ENCODE data around the gene SOX6. TPM values are rescaled to one million over a fixed set of nuclear protein-coding genes. Genes with fewer than 3 reads are reported as not detected.

The SOX6 gene
- total RNA-seq, 1 donor from 2014 or later: 13.2 TPM

DNA sequence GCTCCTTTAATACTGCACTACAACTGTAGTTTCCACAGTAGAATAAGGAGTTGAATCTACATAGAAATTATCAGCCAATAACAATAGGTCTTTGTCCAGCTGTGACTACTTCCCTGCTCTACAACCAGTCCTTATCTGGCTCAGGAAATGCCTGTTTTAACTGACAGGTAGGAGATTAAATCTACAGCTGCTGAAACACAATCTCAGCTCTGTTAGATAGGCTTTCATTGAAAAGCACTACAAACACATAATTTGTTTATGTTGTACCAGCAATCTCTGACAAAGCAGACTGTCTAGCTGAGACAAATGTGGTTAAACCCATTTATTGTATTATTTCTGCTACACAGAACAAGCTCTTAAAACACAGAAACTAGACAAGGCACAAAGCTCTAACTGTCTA, 230.0 kb downstream of the SOX6 start:
- no peak for FAIRE-seq

DNA sequence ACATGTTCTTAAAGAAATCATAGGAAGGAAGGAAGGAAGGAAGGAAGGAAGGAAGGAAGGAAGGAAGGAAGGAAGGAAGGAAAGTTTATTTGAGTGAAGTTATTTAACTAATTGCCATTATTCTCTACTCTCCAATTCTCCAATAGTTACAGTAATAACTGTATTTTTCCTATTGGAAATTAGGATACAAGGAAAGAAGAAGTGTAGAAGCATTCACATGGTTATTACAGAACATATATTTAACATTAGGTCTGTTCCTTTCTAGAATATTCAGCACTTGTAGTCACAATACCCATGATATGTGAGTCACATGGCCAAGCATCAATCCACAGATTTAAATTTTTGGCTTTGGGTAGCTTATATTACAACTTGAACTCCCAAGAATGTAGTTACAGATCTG, 230.6 kb downstream of the SOX6 start:
- Mint-ChIP-seq H3K9me3 (ENCODE audit: unreplicated experiment) (no peaks in the 10 kb centered on the region), H3K36me3 (ENCODE audit: low read depth, unreplicated experiment) (no peaks in the 10 kb centered on the region)

More for the DNA sequence above, 230.0 kb downstream of the SOX6 start:
- no peaks in the 10 kb centered on the region for H3K9me3 Mint-ChIP-seq (ENCODE audit: unreplicated experiment)
- Histone ChIP-seq H4K20me1 (ENCODE audit: insufficient read depth, low read length) (no peaks in the 10 kb centered on the region), H3K4me3 (ENCODE audit: insufficient read depth, low read depth, low read length) (no peak overlapping the region), H2AFZ (ENCODE audit: low read depth, low read length) (no peak overlapping the region), H3K4me2 (ENCODE audit: low read length) (no peak overlapping the region), H3K9me3 (ENCODE audit: insufficient read depth, low read depth, low read length) (no peaks in the 10 kb centered on the region), H3K9ac (ENCODE audit: low read length) (no peak overlapping the region), H3K4me1 (ENCODE audit: insufficient read depth, low read length) (peaks cover 3% of the 10 kb centered on the region), H3K27me3 (ENCODE audit: insufficient read depth, low read length) (no peaks in the 10 kb centered on the region), H3K36me3 (ENCODE audit: insufficient read depth, low read length) (no peaks in the 10 kb centered on the region), H3K27ac (ENCODE audit: low read depth, low read length) (no peak overlapping the region), H3K79me2 (ENCODE audit: insufficient read depth, low read length) (no peaks in the 10 kb centered on the region)
- H3K27me3 Mint-ChIP-seq (ENCODE audit: low read depth, unreplicated experiment): no peaks in the 10 kb centered on the region
- TF ChIP-seq EZH2 (IDR thresholded peaks at IDR 0.05; ENCODE audit: insufficient read depth, low read length): no peak
- TF ChIP-seq, protein P1, sequence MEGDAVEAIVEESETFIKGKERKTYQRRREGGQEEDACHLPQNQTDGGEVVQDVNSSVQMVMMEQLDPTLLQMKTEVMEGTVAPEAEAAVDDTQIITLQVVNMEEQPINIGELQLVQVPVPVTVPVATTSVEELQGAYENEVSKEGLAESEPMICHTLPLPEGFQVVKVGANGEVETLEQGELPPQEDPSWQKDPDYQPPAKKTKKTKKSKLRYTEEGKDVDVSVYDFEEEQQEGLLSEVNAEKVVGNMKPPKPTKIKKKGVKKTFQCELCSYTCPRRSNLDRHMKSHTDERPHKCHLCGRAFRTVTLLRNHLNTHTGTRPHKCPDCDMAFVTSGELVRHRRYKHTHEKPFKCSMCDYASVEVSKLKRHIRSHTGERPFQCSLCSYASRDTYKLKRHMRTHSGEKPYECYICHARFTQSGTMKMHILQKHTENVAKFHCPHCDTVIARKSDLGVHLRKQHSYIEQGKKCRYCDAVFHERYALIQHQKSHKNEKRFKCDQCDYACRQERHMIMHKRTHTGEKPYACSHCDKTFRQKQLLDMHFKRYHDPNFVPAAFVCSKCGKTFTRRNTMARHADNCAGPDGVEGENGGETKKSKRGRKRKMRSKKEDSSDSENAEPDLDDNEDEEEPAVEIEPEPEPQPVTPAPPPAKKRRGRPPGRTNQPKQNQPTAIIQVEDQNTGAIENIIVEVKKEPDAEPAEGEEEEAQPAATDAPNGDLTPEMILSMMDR (IDR thresholded peaks at IDR 0.05; ENCODE audit: insufficient read depth, low read depth, low read length): no peak
- no peaks in the 10 kb centered on the region for H3K36me3 Mint-ChIP-seq (ENCODE audit: low read depth, unreplicated experiment)
- DNase-seq (ENCODE audit: low read depth): peak; percentile 31
- H3K27ac Mint-ChIP-seq (ENCODE audit: unreplicated experiment): no peak overlapping the region
- peaks cover 7% of the 10 kb centered on the region for H3K4me1 Mint-ChIP-seq (ENCODE audit: low read depth, unreplicated experiment)
- no peak overlapping the region for H3K4me3 Mint-ChIP-seq (ENCODE audit: unreplicated experiment)

DNA sequence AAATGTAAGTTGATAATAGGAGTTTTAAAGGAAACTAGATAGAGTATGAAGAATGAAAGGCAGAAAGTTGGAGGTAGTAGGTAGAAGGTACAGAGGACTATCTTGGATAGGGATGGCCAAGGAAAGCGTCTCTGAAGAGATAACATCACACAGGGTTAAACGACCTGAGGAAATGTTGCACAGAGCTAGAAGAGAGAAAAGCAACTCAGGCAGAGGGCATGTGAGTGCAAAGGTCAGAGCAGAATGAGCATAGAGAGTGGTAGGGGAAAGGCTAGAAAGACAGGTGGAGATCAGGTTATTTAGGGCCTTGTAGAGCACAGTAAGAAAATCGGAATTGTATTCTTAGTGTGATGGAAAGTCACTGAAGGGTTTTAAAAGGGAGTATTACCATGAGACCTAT, 232.0 kb downstream of the SOX6 start:
- Histone ChIP-seq H3K36me3 (ENCODE audit: insufficient read depth, low read length) (no peaks in the 10 kb centered on the region), H3K4me2 (ENCODE audit: low read length) (no peak overlapping the region), H3K4me1 (ENCODE audit: insufficient read depth, low read length) (peaks cover 3% of the 10 kb centered on the region), H3K27ac (ENCODE audit: low read depth, low read length) (no peak overlapping the region), H3K9ac (ENCODE audit: low read length) (no peak overlapping the region), H3K9me3 (ENCODE audit: insufficient read depth, low read depth, low read length) (no peaks in the 10 kb centered on the region), H4K20me1 (ENCODE audit: insufficient read depth, low read length) (no peaks in the 10 kb centered on the region), H3K79me2 (ENCODE audit: insufficient read depth, low read length) (no peaks in the 10 kb centered on the region), H2AFZ (ENCODE audit: low read depth, low read length) (no peak overlapping the region), H3K27me3 (ENCODE audit: insufficient read depth, low read length) (no peaks in the 10 kb centered on the region), H3K4me3 (ENCODE audit: insufficient read depth, low read depth, low read length) (no peak overlapping the region)
- TF ChIP-seq, protein P1 (IDR thresholded peaks at IDR 0.05; ENCODE audit: insufficient read depth, low read depth, low read length): no peak
- TF ChIP-seq EZH2 (IDR thresholded peaks at IDR 0.05; ENCODE audit: insufficient read depth, low read length): no peak
- Mint-ChIP-seq H3K27ac (ENCODE audit: unreplicated experiment) (no peak overlapping the region), H3K27me3 (ENCODE audit: low read depth, unreplicated experiment) (no peaks in the 10 kb centered on the region), H3K4me3 (ENCODE audit: unreplicated experiment) (no peak overlapping the region), H3K9me3 (ENCODE audit: unreplicated experiment) (peaks cover 2% of the 10 kb centered on the region), H3K4me1 (ENCODE audit: low read depth, unreplicated experiment) (peaks cover 7% of the 10 kb centered on the region), H3K36me3 (ENCODE audit: low read depth, unreplicated experiment) (no peaks in the 10 kb centered on the region)
- DNase-seq (ENCODE audit: low read depth) (no peak), FAIRE-seq (no peak)

More for the DNA sequence above, 230.6 kb downstream of the SOX6 start:
- H4K20me1 ChIP-seq (ENCODE audit: insufficient read depth, low read length): no peaks in the 10 kb centered on the region
- peaks cover 3% of the 10 kb centered on the region for H3K4me1 ChIP-seq (ENCODE audit: insufficient read depth, low read length)
- peaks cover 7% of the 10 kb centered on the region for H3K4me1 Mint-ChIP-seq (ENCODE audit: low read depth, unreplicated experiment)
- no peak for TF ChIP-seq EZH2 (IDR thresholded peaks at IDR 0.05; ENCODE audit: insufficient read depth, low read length)
- TF ChIP-seq, protein P1 (IDR thresholded peaks at IDR 0.05; ENCODE audit: insufficient read depth, low read depth, low read length): no peak
- H3K27me3 ChIP-seq (ENCODE audit: insufficient read depth, low read length): no peaks in the 10 kb centered on the region
- no peak overlapping the region for H3K4me3 Mint-ChIP-seq (ENCODE audit: unreplicated experiment)
- H3K9me3 ChIP-seq (ENCODE audit: insufficient read depth, low read depth, low read length): no peaks in the 10 kb centered on the region
- H3K27ac ChIP-seq (ENCODE audit: low read depth, low read length): no peak overlapping the region
- FAIRE-seq: no peak
- H3K27me3 Mint-ChIP-seq (ENCODE audit: low read depth, unreplicated experiment): no peaks in the 10 kb centered on the region
- H3K4me3 ChIP-seq (ENCODE audit: insufficient read depth, low read depth, low read length): no peak overlapping the region
- no peaks in the 10 kb centered on the region for H3K36me3 ChIP-seq (ENCODE audit: insufficient read depth, low read length)
- no peaks in the 10 kb centered on the region for H3K79me2 ChIP-seq (ENCODE audit: insufficient read depth, low read length)
- no peak overlapping the region for H2AFZ ChIP-seq (ENCODE audit: low read depth, low read length)
- no peak overlapping the region for H3K9ac ChIP-seq (ENCODE audit: low read length)
- H3K4me2 ChIP-seq (ENCODE audit: low read length): no peak overlapping the region
- DNase-seq (ENCODE audit: low read depth): no peak
- H3K27ac Mint-ChIP-seq (ENCODE audit: unreplicated experiment): no peak overlapping the region

Data from astrocyte (in vitro differentiated cells and primary cell).